ENCODE results near the gene FN3K. TPM values are rescaled to one million over a fixed set of nuclear protein-coding genes. Genes with fewer than 3 reads are reported as not detected.
"Not testable (repeated sequence)": the region's sequence is repeated elsewhere in the genome, so short reads cannot be mapped to it uniquely, and the experiment has no call there.

The FN3K gene
- total RNA-seq, 4 donors from 2014 or later, result 13.3 to 45.5 (median 18.7) TPM

DNA sequence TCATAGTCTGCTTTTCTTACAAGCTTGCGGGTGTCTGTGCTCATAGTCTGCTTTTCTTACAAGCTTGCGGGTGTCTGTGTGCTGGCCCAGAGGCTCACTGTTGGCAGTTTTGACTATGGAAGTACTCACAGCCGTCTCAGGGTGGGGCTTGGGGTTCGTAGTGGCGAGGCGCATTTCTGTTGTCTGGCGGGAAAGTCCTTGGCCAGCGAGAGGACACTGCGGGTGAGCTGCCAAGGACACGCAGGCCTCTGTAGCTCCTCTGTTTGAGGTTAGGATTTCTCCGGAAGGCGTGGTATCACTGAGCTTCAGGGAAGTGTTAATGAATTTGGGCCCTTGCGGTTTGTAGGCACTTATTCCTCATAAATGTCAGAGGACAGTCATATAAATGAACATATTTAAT is 30.0 kb downstream of the FN3K start:
- 61 to 74% methylated on average over 13 of the region's 13 CpGs for WGBS, 2 donors
- H3K9me3 ChIP-seq, result no peaks in the 10 kb centered on the region
- DNase-seq (ENCODE audit: low spot score in 2 of 2), result no peak
- H3K27me3 ChIP-seq, result no peaks in the 10 kb centered on the region
- no peak overlapping the region for H3K27ac ChIP-seq
- H3K36me3 ChIP-seq, result peaks cover 0 to 80% (median 13%) of the 10 kb centered on the region in 3 donors
- no peak overlapping the region for H3K4me3 ChIP-seq
- no peaks in the 10 kb centered on the region for H3K4me1 ChIP-seq
- TF ChIP-seq EP300 (IDR thresholded peaks at IDR 0.05), result no peak
- TF ChIP-seq, protein P1, sequence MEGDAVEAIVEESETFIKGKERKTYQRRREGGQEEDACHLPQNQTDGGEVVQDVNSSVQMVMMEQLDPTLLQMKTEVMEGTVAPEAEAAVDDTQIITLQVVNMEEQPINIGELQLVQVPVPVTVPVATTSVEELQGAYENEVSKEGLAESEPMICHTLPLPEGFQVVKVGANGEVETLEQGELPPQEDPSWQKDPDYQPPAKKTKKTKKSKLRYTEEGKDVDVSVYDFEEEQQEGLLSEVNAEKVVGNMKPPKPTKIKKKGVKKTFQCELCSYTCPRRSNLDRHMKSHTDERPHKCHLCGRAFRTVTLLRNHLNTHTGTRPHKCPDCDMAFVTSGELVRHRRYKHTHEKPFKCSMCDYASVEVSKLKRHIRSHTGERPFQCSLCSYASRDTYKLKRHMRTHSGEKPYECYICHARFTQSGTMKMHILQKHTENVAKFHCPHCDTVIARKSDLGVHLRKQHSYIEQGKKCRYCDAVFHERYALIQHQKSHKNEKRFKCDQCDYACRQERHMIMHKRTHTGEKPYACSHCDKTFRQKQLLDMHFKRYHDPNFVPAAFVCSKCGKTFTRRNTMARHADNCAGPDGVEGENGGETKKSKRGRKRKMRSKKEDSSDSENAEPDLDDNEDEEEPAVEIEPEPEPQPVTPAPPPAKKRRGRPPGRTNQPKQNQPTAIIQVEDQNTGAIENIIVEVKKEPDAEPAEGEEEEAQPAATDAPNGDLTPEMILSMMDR (IDR thresholded peaks at IDR 0.05), result no peak
- TF ChIP-seq POLR2A (IDR thresholded peaks at IDR 0.05), result no peak

DNA sequence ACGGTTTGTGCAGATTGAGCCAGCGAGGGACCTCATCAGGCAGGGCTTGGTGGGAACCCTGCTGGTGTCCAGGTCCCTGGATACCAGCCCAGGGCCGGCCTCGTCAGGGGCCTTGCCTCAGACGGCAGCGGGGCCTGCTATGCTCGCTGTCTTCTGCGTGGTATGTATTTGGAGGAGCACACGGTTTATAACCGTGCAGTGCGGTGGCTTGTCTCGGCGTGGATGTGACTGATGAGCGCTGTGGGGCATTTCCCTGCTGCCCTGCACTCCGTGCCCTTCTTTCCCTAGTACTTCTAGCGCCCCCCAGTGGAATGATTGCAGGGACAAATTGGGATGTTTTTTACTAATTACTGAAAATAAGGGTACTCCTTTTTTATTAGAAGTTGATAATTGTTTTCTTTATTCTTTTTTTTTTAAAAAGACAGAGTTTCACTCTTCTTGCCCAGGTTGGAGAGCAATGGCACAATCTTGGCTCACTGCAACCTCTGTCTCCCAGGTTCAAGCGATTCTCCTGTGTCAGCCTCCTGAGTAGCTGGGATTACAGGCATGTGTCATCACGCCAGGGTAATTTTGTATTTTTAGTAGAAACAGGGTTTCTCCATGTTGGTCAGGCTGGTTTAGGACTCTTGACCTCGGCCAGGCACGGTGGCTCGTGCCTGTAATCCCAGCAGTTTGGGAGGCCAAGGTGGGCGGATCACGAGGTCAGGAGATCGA is 31.8 kb downstream of the FN3K start:
- Histone ChIP-seq H3K4me3 (no peak overlapping the region), H3K36me3 (peaks cover 0 to 80% (median 13%) of the 10 kb centered on the region in 3 donors), H3K27ac (peak overlapping the region in 1 of 4 donors; percentile 8), H3K4me1 (no peaks in the 10 kb centered on the region), H3K9me3 (no peaks in the 10 kb centered on the region), H3K27me3 (no peaks in the 10 kb centered on the region)
- DNase-seq (ENCODE audit: low spot score in 2 of 2), result peak in 1 of 2 donors; percentile 58
- WGBS, 2 donors, result 65 to 72% methylated on average over 24 of the region's 24 CpGs
- TF ChIP-seq, protein P1 (IDR thresholded peaks at IDR 0.05), result peak in 4 of 5 experiments; percentile 42 to 50 (median 46)
- no peak for TF ChIP-seq POLR2A (IDR thresholded peaks at IDR 0.05)

DNA sequence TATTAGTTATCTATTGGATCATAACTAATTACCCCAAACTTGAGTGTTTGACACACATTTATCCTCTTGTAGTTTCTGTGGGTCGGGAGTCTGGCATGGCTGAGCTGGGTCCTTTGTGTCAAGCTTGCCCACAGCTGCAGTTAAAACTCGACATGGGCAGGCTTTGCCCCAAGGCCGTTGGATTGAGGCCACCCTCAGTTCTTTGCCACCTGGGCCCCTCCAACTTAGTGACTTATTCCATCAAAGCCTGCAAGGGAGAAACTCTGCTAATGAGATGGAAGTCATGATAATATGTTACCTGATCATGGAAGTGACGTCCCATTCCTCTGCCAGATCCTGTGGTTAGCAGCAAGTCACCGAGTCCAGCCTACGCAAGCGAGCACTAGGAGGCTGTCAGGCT is 33.6 kb downstream of the FN3K start:
- TF ChIP-seq EP300 (IDR thresholded peaks at IDR 0.05) (no peak), POLR2A (IDR thresholded peaks at IDR 0.05) (no peak)
- TF ChIP-seq, protein P1 (IDR thresholded peaks at IDR 0.05), result no peak
- Histone ChIP-seq H3K36me3 (peaks cover 0 to 80% (median 13%) of the 10 kb centered on the region in 3 donors), H3K27me3 (no peaks in the 10 kb centered on the region), H3K4me1 (no peaks in the 10 kb centered on the region), H3K27ac (no peak overlapping the region), H3K4me3 (no peak overlapping the region), H3K9me3 (no peaks in the 10 kb centered on the region)
- no peak for DNase-seq (ENCODE audit: low spot score in 2 of 2)
- WGBS, 2 donors, result 96% methylated on average over 7 of the region's 7 CpGs

DNA sequence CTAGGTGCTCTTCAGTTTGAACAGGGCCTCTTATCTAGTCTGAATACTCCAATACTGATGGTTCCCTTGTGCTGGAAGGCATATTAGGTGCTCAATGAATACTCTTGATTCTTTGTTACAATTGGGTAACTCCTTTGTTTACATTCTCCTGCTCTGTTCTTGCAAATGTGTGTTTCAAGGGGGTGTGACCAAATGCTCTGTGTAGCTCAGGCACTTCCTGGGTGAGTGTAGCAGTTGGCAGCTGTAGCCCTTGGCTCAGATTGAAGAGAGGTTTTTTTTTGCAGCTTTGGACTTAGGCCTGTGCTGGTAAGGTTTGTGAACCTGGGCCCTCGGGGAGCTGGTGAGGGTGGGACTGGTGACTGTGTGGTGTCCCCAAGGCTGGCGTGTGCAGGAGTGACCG is 36.6 kb downstream of the FN3K start:
- H3K36me3 ChIP-seq, result peaks cover 0 to 65% (median 7%) of the 10 kb centered on the region in 3 donors

DNA sequence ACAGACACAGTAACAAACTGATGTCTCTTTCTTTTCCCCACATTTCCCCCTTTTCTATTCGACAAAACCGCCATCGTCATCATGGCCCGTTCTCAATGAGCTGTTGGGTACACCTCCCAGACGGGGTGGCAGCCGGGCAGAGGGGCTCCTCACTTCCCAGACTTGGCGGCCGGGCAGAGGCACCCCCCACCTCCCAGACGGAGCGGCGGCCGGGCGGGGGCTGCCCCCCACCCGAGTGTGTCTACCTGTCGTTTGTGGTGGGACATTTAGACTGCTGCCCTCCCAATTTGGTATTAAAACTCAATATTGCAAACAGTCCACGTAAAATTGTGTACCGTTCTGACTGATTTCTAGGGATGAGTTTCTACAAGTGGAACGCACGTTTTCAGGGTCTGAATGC is 39.0 kb downstream of the FN3K start:
- WGBS, 2 donors, result 82 to 85% methylated on average over 19 of the region's 19 CpGs
- H3K9me3 ChIP-seq; DNase-seq (ENCODE audit: low spot score in 2 of 2); H3K4me1 ChIP-seq; H3K27ac ChIP-seq; H3K27me3 ChIP-seq; H3K4me3 ChIP-seq: not testable (repeated sequence)
- peaks cover 0 to 44% (median under 1%) of the 10 kb centered on the region in 3 donors for H3K36me3 ChIP-seq

More for the DNA sequence above, 36.6 kb downstream of the FN3K start:
- DNase-seq (ENCODE audit: low spot score in 2 of 2), result no peak
- Histone ChIP-seq H3K27me3 (no peaks in the 10 kb centered on the region), H3K27ac (no peak overlapping the region), H3K4me1 (peaks cover 0 to 8% (median 0%) of the 10 kb centered on the region in 4 donors), H3K4me3 (no peak overlapping the region), H3K9me3 (no peaks in the 10 kb centered on the region)
- WGBS, 2 donors, result 84 to 100% methylated on average over 2 to 3 of the region's 3 CpGs
- no peak for TF ChIP-seq POLR2A (IDR thresholded peaks at IDR 0.05)
- TF ChIP-seq, protein P1 (IDR thresholded peaks at IDR 0.05), result no peak
- TF ChIP-seq EP300 (IDR thresholded peaks at IDR 0.05), result no peak

Data from tibial nerve (tissue), 4 donors.